Astrocyte (in vitro differentiated cells and primary cell): ENCODE results near the gene DTNA.

Experiments
- CTCF ChIP-seq: IDR thresholded peaks from 2 replicates; pipeline ENCODE4 v1.5.1; 2011; ENCODE audit warnings: low read depth, mild to moderate bottlenecking, inconsistent platforms, low read length, moderate library complexity; ENCODE audit not compliant: insufficient read depth
- EZH2 ChIP-seq: IDR thresholded peaks from 2 replicates; pipeline ENCODE4 v1.6.1; 2012; ENCODE audit warnings: mild to moderate bottlenecking, low read length, inconsistent platforms; ENCODE audit not compliant: insufficient read depth

- TF ChIP-seq CTCF (no peak), EZH2 (no peak)
Observed at GRCh38 chr18:34780856-34781255, 70.8 kb downstream of the DTNA start.
